K562 (cell line): Measurements from ENCODE around the gene VPS11. TPM values are rescaled to one million over a fixed set of nuclear protein-coding genes. Genes with fewer than 3 reads are reported as not detected.
A peak's percentile ranks its signal among the peaks of the same experiment; 100 is the strongest.

Source experiments
- ATAC-seq: fragments of 200-7000 bp; cut with Tn5 transposase; 3 replicates; pipeline ENCODE4 v1.9.1; 2020; ENCODE audit warnings: moderate library complexity
- BruUV-seq: library from RNA; stranded (reverse); fragments of 400-500 nt; replicated peaks from 2 replicates; lab custom pipeline; 2021; lab: Mats Ljungman, UMichigan
- CTCF ChIA-PET: fragments of 300-600 bp; formaldehyde crosslinking; extraction: SDS; loops from one replicate; lab custom pipeline; 2021; ENCODE audit warnings: low intra/inter-chr PET ratio; lab: Yijun Ruan, JAX
- POLR2A ChIA-PET: fragments of 300-600, 350-650 bp; sonication (Branson Sonifier 250); formaldehyde crosslinking; extraction: SDS; loops from one replicate; lab custom pipeline; 2021; ENCODE audit warnings: antibody characterized with exemption, inconsistent platforms; lab: Yijun Ruan, JAX
- DNase-seq, 4 experiments: peaks; one replicate each; pipeline versions ENCODE4 v3.0.0 to v3.0.0-alpha.2; 2011 to 2018; ENCODE audit warnings: low spot score in 3 of 4, mixed read lengths in 3 of 4; ENCODE audit errors: extremely low read depth in 1 of 4
- FAIRE-seq: peaks from 2 replicates; lab custom pipeline; 2011; peaks lifted over from hg19 to GRCh38; lab: Jason Lieb, UNC
- H2AFZ ChIP-seq: 2 replicates; pipeline ENCODE4 v1.6.0; 2011; ENCODE audit warnings: low read depth, low read length, control low read depth, inconsistent platforms
- H3K27ac ChIP-seq: fragments of 200-600 bp; 3 replicates; pipeline ENCODE4 v1.8.0; 2011; ENCODE audit warnings: low read depth, mild to moderate bottlenecking, control low read depth, inconsistent platforms, low read length, moderate library complexity, mixed read lengths; ENCODE audit errors: extremely low read depth
- H3K27me3 ChIP-seq, 2 experiments: fragments of 300-600 bp in 1 of 2; 2 replicates in 1 of 2; 3 replicates in 1 of 2; pipeline versions ENCODE4 v1.6.0 to v1.8.0; 2011; ENCODE audit warnings: inconsistent platforms in 2 of 2, low read length in 2 of 2, mild to moderate bottlenecking in 1 of 2, mixed read lengths in 1 of 2, moderate library complexity in 1 of 2; ENCODE audit not compliant: control insufficient read depth in 2 of 2, insufficient read depth in 2 of 2
- H3K36me3 ChIP-seq: fragments of 300-600 bp; 3 replicates; pipeline ENCODE4 v1.8.0; 2011; ENCODE audit warnings: mild to moderate bottlenecking, low read length, inconsistent platforms; ENCODE audit not compliant: control insufficient read depth, insufficient read depth
- H3K4me1 ChIP-seq, 2 experiments: fragments of 200-600 bp in 1 of 2; replicated peaks in 1 of 2; 2 replicates in 1 of 2; 3 replicates in 1 of 2; pipeline versions ENCODE4 v1.5.1 to v1.8.0; 2011; ENCODE audit warnings: inconsistent platforms in 2 of 2, low read length in 2 of 2, mild to moderate bottlenecking in 1 of 2, mixed read lengths in 1 of 2, moderate library complexity in 1 of 2; ENCODE audit not compliant: control insufficient read depth in 2 of 2, insufficient read depth in 2 of 2
- H3K4me2 ChIP-seq: 2 replicates; pipeline ENCODE4 v1.6.1; 2011; ENCODE audit warnings: low read length, control low read depth, inconsistent platforms, mixed read lengths; ENCODE audit not compliant: insufficient read depth
- H3K4me3 ChIP-seq: fragments of 200-600 bp; sonication (generic), shearing (Covaris generic); 2 replicates; pipeline ENCODE4 v1.5.1; 2016; ENCODE audit warnings: control low read depth, inconsistent platforms
- H3K79me2 ChIP-seq: fragments of 200-600 bp; 3 replicates; pipeline ENCODE4 v1.8.0; 2011; ENCODE audit warnings: low read length, inconsistent platforms; ENCODE audit not compliant: control insufficient read depth, insufficient read depth
- H3K9ac ChIP-seq, 2 experiments: 2 replicates each; pipeline versions ENCODE4 v1.6.0 to v1.6.1; 2011; ENCODE audit warnings: low read depth in 2 of 2, low read length in 2 of 2, control low read depth in 1 of 2, inconsistent platforms in 1 of 2, mild to moderate bottlenecking in 1 of 2, mixed read lengths in 1 of 2; ENCODE audit not compliant: insufficient read depth in 1 of 2
- H3K9me1 ChIP-seq: one replicate; pipeline ENCODE4 v1.6.0; 2011; ENCODE audit warnings: inconsistent platforms, mild to moderate bottlenecking, low read length, moderate library complexity; ENCODE audit not compliant: control insufficient read depth, insufficient read depth
- H3K9me3 ChIP-seq: replicated peaks from 2 replicates; pipeline ENCODE4 v1.5.1; 2011; ENCODE audit warnings: low read depth, low read length, inconsistent platforms; ENCODE audit not compliant: control insufficient read depth, insufficient read depth
- H4K20me1 ChIP-seq: replicated peaks from 2 replicates; pipeline ENCODE4 v1.6.1; 2011; ENCODE audit warnings: low read length, inconsistent platforms, mixed read lengths; ENCODE audit not compliant: control insufficient read depth, insufficient read depth
- CHAMP1 ChIP-seq: fragments of 450-650 bp; IDR thresholded peaks from 2 replicates; pipeline ENCODE4 v1.6.1; 2016; ENCODE audit warnings: mild to moderate bottlenecking
- GMEB1 ChIP-seq: fragments of 250-450 bp; sonication (Bioruptor Pico); IDR thresholded peaks from 2 replicates; pipeline ENCODE4 v1.4.0; 2020; ENCODE audit warnings: mild to moderate bottlenecking
- MAFG ChIP-seq: fragments of 450-650 bp; conservative IDR thresholded peaks from 2 replicates; pipeline ENCODE4 v1.6.1; 2016; ENCODE audit warnings: missing genetic modification characterization, missing compliant biosample characterization
- MBD1 ChIP-seq: fragments of 250-450 bp; sonication (Bioruptor Pico); IDR thresholded peaks from 2 replicates; pipeline ENCODE4 v1.8.0; 2022; ENCODE audit warnings: inconsistent platforms
- PHTF2 ChIP-seq: fragments of 250-450 bp; sonication (Bioruptor Pico); IDR thresholded peaks from 2 replicates; pipeline ENCODE4 v1.5.0; 2021; ENCODE audit warnings: mild to moderate bottlenecking
- SMARCE1 ChIP-seq: fragments of 450-650 bp; IDR thresholded peaks from 2 replicates; pipeline ENCODE4 v1.7.1; 2016; ENCODE audit warnings: mild to moderate bottlenecking
- ZEB2 ChIP-seq: fragments of 450-650 bp; IDR thresholded peaks from 2 replicates; pipeline ENCODE4 v1.6.1; 2016
- ZNF449 ChIP-seq: fragments of 250-450 bp; sonication (Bioruptor Pico); IDR thresholded peaks from 2 replicates; pipeline ENCODE4 v1.8.0; 2022; ENCODE audit warnings: moderate library complexity, mild to moderate bottlenecking, inconsistent platforms
- ZNF589 ChIP-seq: fragments of 200-800 bp; sonication (Bioruptor generic); IDR thresholded peaks from 2 replicates; pipeline ENCODE4 v1.6.1; 2016; ENCODE audit warnings: low read depth, missing genetic modification characterization, missing compliant biosample characterization
- ZNF740 ChIP-seq, 3 experiments: fragments of 200-800 bp in 1 of 3; sonication (Bioruptor generic) in 1 of 3; sonication (generic) in 1 of 3; formaldehyde crosslinking in 1 of 3; IDR thresholded peaks; 2 replicates each; pipeline versions ENCODE4 v1.6.1 to v1.8.0; 2016 to 2022; ENCODE audit warnings: mild to moderate bottlenecking in 2 of 3, missing compliant biosample characterization in 2 of 3, missing genetic modification characterization in 2 of 3, missing genetic modification reagents in 1 of 3
- WGBS: fragments of 100-300 bp; shearing (Covaris generic); methylation state at CpG from one replicate; pipeline ENCODE4 v1.1.6; 2016; ENCODE audit warnings: low coverage, mixed read lengths; ENCODE audit not compliant: insufficient coverage; ENCODE audit errors: missing lambda C conversion rate; 5-methylcytosine and 5-hydroxymethylcytosine counted together
- in situ Hi-C: fragments of 300-500 bp; cut with MboI; formaldehyde crosslinking; loops from 4 replicates; pipeline ENCODE4 v1.15.0; 2018; ENCODE audit warnings: inconsistent platforms, mixed read lengths
- intact Hi-C: fragments of 100-400 bp; cut with micrococcal nuclease; formaldehyde crosslinking; loops from 2 replicates; pipeline ENCODE4 v1.14.2; 2022
- polyA plus RNA-seq, 8 experiments: library from polyadenylated mRNA; depleted of rRNA in 4 of 8; stranded (reverse) in 5 of 8; unstranded in 3 of 8; fragments of >200 nt; fragmentation: Nextera tagmentation in 2 of 8; fragmentation: Illumina TruSeq in 1 of 8; extraction: Ambion mirVana in 2 of 8; extraction: Trizol in 1 of 8; gene quantifications; 2 replicates each; pipeline versions ENCODE4 v1.2.1 to v1.2.3, GENCODE V29; 2011 to 2014; ENCODE audit warnings: inconsistent platforms in 1 of 8, missing spikeins in 1 of 8
- total RNA-seq, 7 experiments: library from RNA; depleted of rRNA in 6 of 7; stranded (reverse); fragments of >200 nt in 6 of 7; fragmentation: Illumina TruSeq in 2 of 7; extraction: Trizol in 2 of 7; gene quantifications; 2 replicates each; pipeline versions ENCODE4 v1.2.1 to v1.2.3, GENCODE V29; 2011 to 2021; ENCODE audit warnings: low replicate concordance in 1 of 7

VPS11 gene
- total and polyA plus RNA-seq, 9 of the 15 experiments (the other 6 are each of a cell fraction or from before 2014, with no cell fraction given) = 14.1 to 35.5 (median 27.5) TPM

- peak; percentile 39; the same call in 1 of the 2 replicates for TF ChIP-seq MAFG (tag)
Measured at GRCh38 chr11:119041821-119042514, 25.6 kb upstream of the VPS11 start (continued).

- H2AFZ ChIP-seq = no peak overlapping the region
- H3K27me3 ChIP-seq = no peaks in the 10 kb centered on the region
- intact Hi-C loops = no loop called here
- no peak overlapping the region for H3K4me2 ChIP-seq
- H4K20me1 ChIP-seq = no peaks in the 10 kb centered on the region
- ChIA-PET POLR2A (interaction anchor here (0.6 to 9.3 kb wide), 8 partner anchors 10 to 78 kb away, joined by 3 to 132 read pairs (median 4); partner anchors contain the start of genes HINFP, HMBS and HYOU1), CTCF (no interaction called here)
- H3K4me3 ChIP-seq = no peak overlapping the region
- no peaks in the 10 kb centered on the region for H3K9me3 ChIP-seq
- H3K4me1 ChIP-seq = peaks cover 6% of the 10 kb centered on the region in 2 experiments; a peak in 3 of 5 replicates
- DNase-seq = peak in 1 of 4 experiments; percentile 3
- FAIRE-seq = no peak
- no TSS peak for BruUV-seq
- no peaks in the 10 kb centered on the region for H3K79me2 ChIP-seq
- in situ Hi-C loops = no loop called here
- H3K9me1 ChIP-seq = no peaks in the 10 kb centered on the region
- WGBS = 78% methylated on average over 9 of the region's 9 CpGs
- ATAC-seq = no peak; the same call in 2 of the 3 replicates
- no peak overlapping the region for H3K27ac ChIP-seq
- peaks cover 37% of the 10 kb centered on the region for H3K36me3 ChIP-seq
- H3K9ac ChIP-seq = 0 out of 4 replicates have a peak overlapping the region, but pooled peaks of 1 of the 2 experiments have one; percentile 42
- no peak for TF ChIP-seq SMARCE1
- no peak for TF ChIP-seq ZNF740 (CRISPR knock-in tag; IDR thresholded peaks at IDR 0.05)
- TF ChIP-seq ZNF740 (tag; IDR thresholded peaks at IDR 0.05) = no peak
- no peak for TF ChIP-seq ZNF449 (CRISPR knock-in tag)
- no peak for TF ChIP-seq GMEB1 (CRISPR knock-in tag)
- TF ChIP-seq MBD1 (CRISPR knock-in tag) = no peak
- no peak for TF ChIP-seq PHTF2 (CRISPR knock-in tag)
- no peak for TF ChIP-seq ZNF589 (CRISPR knock-in tag)
- no peak for TF ChIP-seq ZEB2
- no peak for TF ChIP-seq CHAMP1
Measured at GRCh38 chr11:119042927-119043326, 24.7 kb upstream of the VPS11 start.
